ENCODE results near the gene ZNF57. TPM values are rescaled to one million over a fixed set of nuclear protein-coding genes. Genes with fewer than 3 reads are reported as not detected.

The ZNF57 gene
- total and polyA plus RNA-seq, 9 of the 15 experiments (the other 6 are each of a cell fraction or from before 2014, with no cell fraction given) = 3.9 to 13.5 (median 7.8) TPM

- TF ChIP-seq, protein P1, sequence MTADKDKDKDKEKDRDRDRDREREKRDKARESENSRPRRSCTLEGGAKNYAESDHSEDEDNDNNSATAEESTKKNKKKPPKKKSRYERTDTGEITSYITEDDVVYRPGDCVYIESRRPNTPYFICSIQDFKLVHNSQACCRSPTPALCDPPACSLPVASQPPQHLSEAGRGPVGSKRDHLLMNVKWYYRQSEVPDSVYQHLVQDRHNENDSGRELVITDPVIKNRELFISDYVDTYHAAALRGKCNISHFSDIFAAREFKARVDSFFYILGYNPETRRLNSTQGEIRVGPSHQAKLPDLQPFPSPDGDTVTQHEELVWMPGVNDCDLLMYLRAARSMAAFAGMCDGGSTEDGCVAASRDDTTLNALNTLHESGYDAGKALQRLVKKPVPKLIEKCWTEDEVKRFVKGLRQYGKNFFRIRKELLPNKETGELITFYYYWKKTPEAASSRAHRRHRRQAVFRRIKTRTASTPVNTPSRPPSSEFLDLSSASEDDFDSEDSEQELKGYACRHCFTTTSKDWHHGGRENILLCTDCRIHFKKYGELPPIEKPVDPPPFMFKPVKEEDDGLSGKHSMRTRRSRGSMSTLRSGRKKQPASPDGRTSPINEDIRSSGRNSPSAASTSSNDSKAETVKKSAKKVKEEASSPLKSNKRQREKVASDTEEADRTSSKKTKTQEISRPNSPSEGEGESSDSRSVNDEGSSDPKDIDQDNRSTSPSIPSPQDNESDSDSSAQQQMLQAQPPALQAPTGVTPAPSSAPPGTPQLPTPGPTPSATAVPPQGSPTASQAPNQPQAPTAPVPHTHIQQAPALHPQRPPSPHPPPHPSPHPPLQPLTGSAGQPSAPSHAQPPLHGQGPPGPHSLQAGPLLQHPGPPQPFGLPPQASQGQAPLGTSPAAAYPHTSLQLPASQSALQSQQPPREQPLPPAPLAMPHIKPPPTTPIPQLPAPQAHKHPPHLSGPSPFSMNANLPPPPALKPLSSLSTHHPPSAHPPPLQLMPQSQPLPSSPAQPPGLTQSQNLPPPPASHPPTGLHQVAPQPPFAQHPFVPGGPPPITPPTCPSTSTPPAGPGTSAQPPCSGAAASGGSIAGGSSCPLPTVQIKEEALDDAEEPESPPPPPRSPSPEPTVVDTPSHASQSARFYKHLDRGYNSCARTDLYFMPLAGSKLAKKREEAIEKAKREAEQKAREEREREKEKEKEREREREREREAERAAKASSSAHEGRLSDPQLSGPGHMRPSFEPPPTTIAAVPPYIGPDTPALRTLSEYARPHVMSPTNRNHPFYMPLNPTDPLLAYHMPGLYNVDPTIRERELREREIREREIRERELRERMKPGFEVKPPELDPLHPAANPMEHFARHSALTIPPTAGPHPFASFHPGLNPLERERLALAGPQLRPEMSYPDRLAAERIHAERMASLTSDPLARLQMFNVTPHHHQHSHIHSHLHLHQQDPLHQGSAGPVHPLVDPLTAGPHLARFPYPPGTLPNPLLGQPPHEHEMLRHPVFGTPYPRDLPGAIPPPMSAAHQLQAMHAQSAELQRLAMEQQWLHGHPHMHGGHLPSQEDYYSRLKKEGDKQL (CRISPR knock-in tag; IDR thresholded peaks at IDR 0.05; ENCODE audit: borderline replicate concordance) = no peak
- TF ChIP-seq HNRNPH1 (optimal IDR thresholded peaks at IDR 0.05; ENCODE audit: low read depth, low read length) (no peak), ZC3H8 (IDR thresholded peaks at IDR 0.05) (no peak), ZBTB34 (CRISPR knock-in tag; IDR thresholded peaks at IDR 0.05) (no peak), PHB (CRISPR knock-in tag; IDR thresholded peaks at IDR 0.05) (no peak), ZNF740 (CRISPR knock-in tag; IDR thresholded peaks at IDR 0.05) (no peak), ZNF740 (tag; IDR thresholded peaks at IDR 0.05) (no peak), SP1 (CRISPR knock-in tag; IDR thresholded peaks at IDR 0.05) (peak; percentile 16; the same call in 1 of the 2 replicates), MYC (IDR thresholded peaks at IDR 0.05; ENCODE audit: low read depth, low read length) (no peak), MYC (CRISPR knock-in tag; IDR thresholded peaks at IDR 0.05; ENCODE audit: borderline replicate concordance, low read depth) (no peak), ZNF354B (CRISPR knock-in tag; IDR thresholded peaks at IDR 0.05) (no peak), ZNF165 (CRISPR knock-in tag; IDR thresholded peaks at IDR 0.05; ENCODE audit: borderline replicate concordance) (no peak), POLR3A (IDR thresholded peaks at IDR 0.05; ENCODE audit: borderline replicate concordance, extremely low read depth, insufficient read depth, insufficient read length) (no peak), ZNF224 (CRISPR knock-in tag; IDR thresholded peaks at IDR 0.05) (no peak), HDAC8 (tag; IDR thresholded peaks at IDR 0.05) (no peak), FOS (IDR thresholded peaks at IDR 0.05; ENCODE audit: extremely low read depth, insufficient read length) (no peak), ZC3H4 (CRISPR knock-in tag; IDR thresholded peaks at IDR 0.05; ENCODE audit: borderline replicate concordance) (no peak), ZNF766 (CRISPR knock-in tag; conservative IDR thresholded peaks at IDR 0.05) (peak; percentile 96), L3MBTL2 (IDR thresholded peaks at IDR 0.05) (peak; percentile 70), RBFOX2 (IDR thresholded peaks at IDR 0.05; ENCODE audit: low read depth, low read length) (no peak), ZNF143 (CRISPR knock-in tag; IDR thresholded peaks at IDR 0.05) (no peak), NCOA6 (IDR thresholded peaks at IDR 0.05) (peak; percentile 68), ZNF384 (IDR thresholded peaks at IDR 0.05; ENCODE audit: low read depth, low read length) (no peak), EGR1 (conservative IDR thresholded peaks at IDR 0.05) (no peak; the same call in 1 of the 2 replicates), ZNF232 (CRISPR knock-in tag; IDR thresholded peaks at IDR 0.05) (no peak)
Measured at GRCh38 chr19:2949939-2950285, 49.2 kb downstream of the ZNF57 start (continued).

Measured in K562 (cell line).